Measurements from ENCODE around the gene ALLC.

GRCh38 chr2:3747032-3747654, 89.1 kb downstream of the ALLC start:
- TF ChIP-seq, protein P1, sequence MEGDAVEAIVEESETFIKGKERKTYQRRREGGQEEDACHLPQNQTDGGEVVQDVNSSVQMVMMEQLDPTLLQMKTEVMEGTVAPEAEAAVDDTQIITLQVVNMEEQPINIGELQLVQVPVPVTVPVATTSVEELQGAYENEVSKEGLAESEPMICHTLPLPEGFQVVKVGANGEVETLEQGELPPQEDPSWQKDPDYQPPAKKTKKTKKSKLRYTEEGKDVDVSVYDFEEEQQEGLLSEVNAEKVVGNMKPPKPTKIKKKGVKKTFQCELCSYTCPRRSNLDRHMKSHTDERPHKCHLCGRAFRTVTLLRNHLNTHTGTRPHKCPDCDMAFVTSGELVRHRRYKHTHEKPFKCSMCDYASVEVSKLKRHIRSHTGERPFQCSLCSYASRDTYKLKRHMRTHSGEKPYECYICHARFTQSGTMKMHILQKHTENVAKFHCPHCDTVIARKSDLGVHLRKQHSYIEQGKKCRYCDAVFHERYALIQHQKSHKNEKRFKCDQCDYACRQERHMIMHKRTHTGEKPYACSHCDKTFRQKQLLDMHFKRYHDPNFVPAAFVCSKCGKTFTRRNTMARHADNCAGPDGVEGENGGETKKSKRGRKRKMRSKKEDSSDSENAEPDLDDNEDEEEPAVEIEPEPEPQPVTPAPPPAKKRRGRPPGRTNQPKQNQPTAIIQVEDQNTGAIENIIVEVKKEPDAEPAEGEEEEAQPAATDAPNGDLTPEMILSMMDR (IDR thresholded peaks at IDR 0.05; ENCODE audit: low read depth, low read length), result no peak
- no peak for TF ChIP-seq POLR2A (IDR thresholded peaks at IDR 0.05; ENCODE audit: extremely low read depth, insufficient read length)
